H9 (cell line): ENCODE measurements around the gene TMEM221. TPM values are rescaled to one million over a fixed set of nuclear protein-coding genes. Genes with fewer than 3 reads are reported as not detected.

Source experiments
- DNase-seq: peaks from one replicate; pipeline ENCODE4 v3.0.0-alpha.2; 2017
- H2AFZ ChIP-seq: one replicate; pipeline ENCODE4 v1.6.1; 2013; ENCODE audit warnings: mild to moderate bottlenecking, low read length, control low read depth, moderate library complexity
- H2AK5ac ChIP-seq: 2 replicates; pipeline ENCODE4 v1.6.1; 2013; ENCODE audit warnings: low read length, control low read depth, mixed read lengths; ENCODE audit not compliant: insufficient read length
- H2BK120ac ChIP-seq: one replicate; pipeline ENCODE4 v1.6.1; 2013; ENCODE audit warnings: low read depth, mild to moderate bottlenecking, low read length, control low read depth, inconsistent platforms; ENCODE audit not compliant: poor library complexity, severe bottlenecking
- H2BK12ac ChIP-seq: 2 replicates; pipeline ENCODE4 v1.6.1; 2013; ENCODE audit warnings: low read length, control low read depth, mixed read lengths, low read depth; ENCODE audit not compliant: insufficient read length
- H2BK15ac ChIP-seq: 2 replicates; pipeline ENCODE4 v1.6.1; 2013; ENCODE audit warnings: low read depth, low read length, control low read depth
- H2BK20ac ChIP-seq: one replicate; pipeline ENCODE4 v1.6.1; 2013; ENCODE audit warnings: low read depth, mild to moderate bottlenecking, low read length, control low read depth, inconsistent platforms; ENCODE audit not compliant: poor library complexity, severe bottlenecking
- H2BK5ac ChIP-seq: 2 replicates; pipeline ENCODE4 v1.6.1; 2013; ENCODE audit warnings: low read length, control low read depth, mixed read lengths; ENCODE audit not compliant: insufficient read length
- H3K14ac ChIP-seq: 2 replicates; pipeline ENCODE4 v1.6.1; 2013; ENCODE audit warnings: low read length, control low read depth; ENCODE audit not compliant: insufficient read depth
- H3K18ac ChIP-seq: 2 replicates; pipeline ENCODE4 v1.6.1; 2013; ENCODE audit warnings: low read depth, mild to moderate bottlenecking, mixed read lengths, low read length, control low read depth; ENCODE audit not compliant: insufficient read length
- H3K23ac ChIP-seq: 2 replicates; pipeline ENCODE4 v1.6.1; 2013; ENCODE audit warnings: low read length, control low read depth, mixed read lengths, low read depth; ENCODE audit not compliant: insufficient read length
- H3K23me2 ChIP-seq: 2 replicates; pipeline ENCODE4 v1.6.1; 2013; ENCODE audit warnings: low read depth, mild to moderate bottlenecking, mixed read lengths, low read length, control low read depth; ENCODE audit not compliant: insufficient read length, poor library complexity, severe bottlenecking
- H3K27ac ChIP-seq: 2 replicates; pipeline ENCODE4 v1.5.1; 2013; ENCODE audit warnings: low read length, control low read depth, mixed read lengths, low read depth; ENCODE audit not compliant: insufficient read length
- H3K27me3 ChIP-seq: 2 replicates; pipeline ENCODE4 v1.6.1; 2013; ENCODE audit warnings: low read length, control low read depth, inconsistent platforms; ENCODE audit not compliant: insufficient read depth
- H3K4ac ChIP-seq: 2 replicates; pipeline ENCODE4 v1.6.1; 2013; ENCODE audit warnings: low read depth, mild to moderate bottlenecking, control low read depth, inconsistent platforms, low read length, moderate library complexity
- H3K4me1 ChIP-seq: 2 replicates; pipeline ENCODE4 v1.6.1; 2013; ENCODE audit warnings: low read length, control low read depth, inconsistent platforms; ENCODE audit not compliant: insufficient read depth
- H3K4me2 ChIP-seq: 2 replicates; pipeline ENCODE4 v1.6.1; 2013; ENCODE audit warnings: low read length, control low read depth, mixed read lengths; ENCODE audit not compliant: insufficient read length, insufficient read depth
- H3K56ac ChIP-seq: 2 replicates; pipeline ENCODE4 v1.6.1; 2013; ENCODE audit warnings: low read depth, mild to moderate bottlenecking, mixed read lengths, low read length, control low read depth; ENCODE audit not compliant: insufficient read length
- H3K79me1 ChIP-seq: 2 replicates; pipeline ENCODE4 v1.6.1; 2013; ENCODE audit warnings: low read depth, mild to moderate bottlenecking, moderate library complexity, low read length, control low read depth, inconsistent platforms; ENCODE audit not compliant: insufficient read depth, poor library complexity, severe bottlenecking
- H3K79me2 ChIP-seq: 2 replicates; pipeline ENCODE4 v1.6.1; 2013; ENCODE audit warnings: low read length, control low read depth, inconsistent platforms; ENCODE audit not compliant: insufficient read depth
- H3K9ac ChIP-seq: 2 replicates; pipeline ENCODE4 v1.6.1; 2013; ENCODE audit warnings: low read length, control low read depth, mixed read lengths; ENCODE audit not compliant: insufficient read length; ENCODE audit errors: extremely low read depth
- H3K9me3 ChIP-seq: one replicate; pipeline ENCODE4 v1.6.1; 2013; ENCODE audit warnings: low read depth, low read length, inconsistent platforms; ENCODE audit not compliant: control insufficient read depth
- H3T11ph ChIP-seq: one replicate; pipeline ENCODE4 v1.6.1; 2013; ENCODE audit warnings: mild to moderate bottlenecking, low read length, control low read depth, inconsistent platforms
- H4K20me1 ChIP-seq: one replicate; pipeline ENCODE4 v1.6.1; 2013; ENCODE audit not compliant: control insufficient read depth, insufficient read length, insufficient read depth
- H4K5ac ChIP-seq: 2 replicates; pipeline ENCODE4 v1.6.1; 2013; ENCODE audit warnings: low read depth, mild to moderate bottlenecking, mixed read lengths, low read length, control low read depth; ENCODE audit not compliant: insufficient read length
- H4K8ac ChIP-seq: replicated peaks from 2 replicates; pipeline ENCODE4 v1.6.1; 2013; ENCODE audit warnings: low read length, control low read depth, mixed read lengths, low read depth; ENCODE audit not compliant: insufficient read length
- H4K91ac ChIP-seq: 2 replicates; pipeline ENCODE4 v1.6.1; 2013; ENCODE audit warnings: low read depth, mild to moderate bottlenecking, moderate library complexity, mixed read lengths, low read length, control low read depth; ENCODE audit not compliant: insufficient read length
- H3K27ac Mint-ChIP-seq, 3 experiments: 2 replicates in 2 of 3; 3 replicates in 1 of 3; pipeline ENCODE4 v1.8.0; 2020 to 2021; ENCODE audit warnings: mixed read lengths in 3 of 3, mild to moderate bottlenecking in 1 of 3, moderate library complexity in 1 of 3
- H3K27me3 Mint-ChIP-seq: 2 replicates; pipeline ENCODE4 v1.8.0; 2021; ENCODE audit warnings: low read depth, mild to moderate bottlenecking, moderate library complexity, mixed read lengths
- H3K36me3 Mint-ChIP-seq, 3 experiments: 2 replicates in 2 of 3; 3 replicates in 1 of 3; pipeline ENCODE4 v1.8.0; 2020 to 2021; ENCODE audit warnings: low read depth in 3 of 3, mixed read lengths in 3 of 3; ENCODE audit not compliant: insufficient read depth in 1 of 3
- H3K4me1 Mint-ChIP-seq, 2 experiments: 2 replicates each; pipeline ENCODE4 v1.8.0; 2020; ENCODE audit warnings: mixed read lengths in 2 of 2
- H3K4me3 Mint-ChIP-seq, 2 experiments: 2 replicates in 1 of 2; 3 replicates in 1 of 2; pipeline ENCODE4 v1.8.0; 2020 to 2021; ENCODE audit warnings: mild to moderate bottlenecking in 2 of 2, mixed read lengths in 2 of 2, moderate library complexity in 1 of 2
- H3K9me3 Mint-ChIP-seq, 2 experiments: 2 replicates in 1 of 2; 3 replicates in 1 of 2; pipeline ENCODE4 v1.8.0; 2020; ENCODE audit warnings: mild to moderate bottlenecking in 2 of 2, mixed read lengths in 2 of 2, moderate library complexity in 1 of 2
- CTCF ChIP-seq: fragments of 200-600 bp; sonication (generic); conservative IDR thresholded peaks from 3 replicates; pipeline ENCODE4 v1.8.0; 2021; ENCODE audit warnings: antibody characterized with exemption, mild to moderate bottlenecking
- WGBS: extraction: QIAGEN DNeasy Blood & Tissue Kit; methylation state at CpG from one replicate; pipeline ENCODE4 v1.1.7; 2013; ENCODE audit warnings: missing lambda C conversion rate, low lambda C conversion rate, mixed read lengths; ENCODE audit not compliant: insufficient read length; ENCODE audit errors: extremely low coverage; 5-methylcytosine and 5-hydroxymethylcytosine counted together
- total RNA-seq: library from RNA; stranded (reverse); gene quantifications from 2 replicates; pipeline ENCODE4 v1.2.1, GENCODE V29; 2021

The TMEM221 gene
- total RNA-seq, 1 experiment from 2014 or later = 1.4 TPM

- Mint-ChIP-seq H3K4me1 (peaks cover 10 to 16% of the 10 kb centered on the region in 2 experiments), H3K27ac (peak overlapping the region in 2 of 3 experiments; percentile 27 to 74; a peak in 3 of 7 replicates), H3K9me3 (no peaks in the 10 kb centered on the region), H3K4me3 (no peak overlapping the region), H3K36me3 (no peaks in the 10 kb centered on the region; a peak in 1 of 7 replicates), H3K27me3 (peaks cover 2% of the 10 kb centered on the region)
- no peak overlapping the region for H2BK20ac ChIP-seq
- no peak overlapping the region for H4K5ac ChIP-seq
- no peak for TF ChIP-seq CTCF
- no peak for DNase-seq
- no peaks in the 10 kb centered on the region for H3K9me3 ChIP-seq
- no peak overlapping the region for H2BK12ac ChIP-seq
- H4K20me1 ChIP-seq = no peaks in the 10 kb centered on the region
- no CpG with 5 or more reads among the region's 6 CpGs for WGBS
- H3K23ac ChIP-seq = no peak overlapping the region
- no peak overlapping the region for H2AFZ ChIP-seq
- no peak overlapping the region for H3T11ph ChIP-seq
- H3K56ac ChIP-seq = no peak overlapping the region
- no peak overlapping the region for H3K27ac ChIP-seq
- H3K18ac ChIP-seq = no peak overlapping the region
- no peak overlapping the region for H4K8ac ChIP-seq
- no peaks in the 10 kb centered on the region for H3K79me2 ChIP-seq
- H3K9ac ChIP-seq = no peak overlapping the region
- no peak overlapping the region for H2BK120ac ChIP-seq
- no peak overlapping the region for H3K4me2 ChIP-seq
- no peak overlapping the region for H3K14ac ChIP-seq
- H3K27me3 ChIP-seq = no peaks in the 10 kb centered on the region
- no peak overlapping the region for H2BK15ac ChIP-seq
- no peak overlapping the region for H4K91ac ChIP-seq
- no peaks in the 10 kb centered on the region for H3K79me1 ChIP-seq
- H3K4ac ChIP-seq = no peak overlapping the region
- H3K4me1 ChIP-seq = no peaks in the 10 kb centered on the region
- H2AK5ac ChIP-seq = no peak overlapping the region
- H2BK5ac ChIP-seq = no peak overlapping the region
- H3K23me2 ChIP-seq = peaks cover 2% of the 10 kb centered on the region
Observed at GRCh38 chr19:17479325-17479791, 30.9 kb upstream of the TMEM221 start.
